HCT116 (cell line): Measurements from ENCODE around the gene SLC38A2.

ENCODE experiments used
- CTCF ChIP-seq, 3 experiments: fragments of 200-600 bp in 1 of 3; sonication (generic) in 1 of 3; IDR thresholded peaks in 2 of 3; conservative IDR thresholded peaks in 1 of 3; 2 replicates each; pipeline ENCODE4 v1.5.1; 2012 to 2017; ENCODE audit warnings: low read depth in 2 of 3, low read length in 2 of 3, antibody characterized with exemption in 1 of 3, borderline replicate concordance in 1 of 3, control low read depth in 1 of 3, mild to moderate bottlenecking in 1 of 3, mixed read lengths in 1 of 3, mixed run types in 1 of 3, moderate library complexity in 1 of 3; ENCODE audit not compliant: insufficient read depth in 1 of 3
- EZH2phosphoT487 ChIP-seq: fragments of 200-600 bp; IDR thresholded peaks from 2 replicates; pipeline ENCODE4 v1.6.1; 2018; ENCODE audit warnings: antibody characterized with exemption, borderline replicate concordance

GRCh38 chr12:46370380-46370734, 2.2 kb downstream of the SLC38A2 start:
- TF ChIP-seq CTCF (IDR thresholded peaks at IDR 0.05 in 2 of 3, conservative IDR thresholded peaks at IDR 0.05 in 1 of 3; ENCODE audit: borderline replicate concordance in 1 of 3, insufficient read depth in 1 of 3, low read depth in 2 of 3, low read length in 2 of 3) (no peak), EZH2phosphoT487 (no peak)
